B cell (primary cell): Measurements from ENCODE around the gene TIAM2. TPM values are rescaled to one million over a fixed set of nuclear protein-coding genes. Genes with fewer than 3 reads are reported as not detected.

ENCODE experiments used
- ATAC-seq: fragments of 200-7000 bp; cut with Tn5 transposase; one replicate; pipeline ENCODE4 v1.10.0; 2021; ENCODE audit warnings: low read depth, mild to moderate bottlenecking, moderate number of reproducible peaks, moderate library complexity
- CTCF ChIA-PET: fragments of 350-600 bp; sonication (Branson Sonifier 250); formaldehyde crosslinking; loops from one replicate; lab custom pipeline; 2021; ENCODE audit warnings: antibody characterized with exemption, inconsistent platforms; lab: Charles Lee
- POLR2A ChIA-PET: fragments of 350-600 bp; sonication (Branson Sonifier 250); formaldehyde crosslinking; loops from one replicate; lab custom pipeline; 2021; ENCODE audit warnings: antibody characterized with exemption; lab: Charles Lee
- DNase-seq: peaks from one replicate; pipeline ENCODE4 v3.0.0; 2013
- H2AFZ ChIP-seq: 2 replicates; pipeline ENCODE4 v1.6.1; 2012; ENCODE audit warnings: mild to moderate bottlenecking, low read depth, low read length; ENCODE audit not compliant: insufficient read depth, poor library complexity, severe bottlenecking
- H3K27ac ChIP-seq, 2 donors: 1 replicate in 1 of 2; 2 replicates in 1 of 2; pipeline ENCODE4 v1.5.1; 2012 to 2013; ENCODE audit warnings: low read length in 2 of 2, mild to moderate bottlenecking in 2 of 2, moderate library complexity in 1 of 2
- H3K27me3 ChIP-seq, 4 experiments: fragments of 200-600 bp in 1 of 4; sonication (generic) in 1 of 4; replicated peaks in 1 of 4; 1 replicate in 2 of 4; 2 replicates in 2 of 4; pipeline versions ENCODE4 v1.6.1 to v1.7.0; 2013 to 2016; ENCODE audit warnings: low read length in 3 of 4, mild to moderate bottlenecking in 2 of 4, mixed read lengths in 1 of 4, moderate library complexity in 1 of 4; ENCODE audit not compliant: insufficient read depth in 4 of 4, control insufficient read depth in 3 of 4; ENCODE audit errors: control extremely low read depth in 1 of 4
- H3K36me3 ChIP-seq, 2 experiments: replicated peaks in 1 of 2; 1 replicate in 1 of 2; 2 replicates in 1 of 2; pipeline versions ENCODE4 v1.6.1 to v1.7.1; 2013; ENCODE audit warnings: low read length in 1 of 2; ENCODE audit not compliant: insufficient read depth in 2 of 2, control insufficient read depth in 1 of 2; ENCODE audit errors: control extremely low read depth in 1 of 2, extremely low read depth in 1 of 2
- H3K4me1 ChIP-seq, 2 donors: fragments of 200-600 bp in 1 of 2; sonication (generic) in 1 of 2; 1 replicate in 1 of 2; 2 replicates in 1 of 2; pipeline versions ENCODE4 v1.5.1 to v1.6.1; 2013 to 2017; ENCODE audit warnings: low read length in 2 of 2; ENCODE audit not compliant: control insufficient read depth in 2 of 2, insufficient read depth in 2 of 2
- H3K4me2 ChIP-seq: replicated peaks from 2 replicates; pipeline ENCODE3; 2012; ENCODE audit warnings: mild to moderate bottlenecking, low read depth, low read length; ENCODE audit not compliant: poor library complexity, severe bottlenecking
- H3K4me3 ChIP-seq, 5 experiments: fragments of 200-600 bp in 1 of 5; sonication (generic) in 1 of 5; 1 replicate in 3 of 5; 2 replicates in 2 of 5; pipeline versions ENCODE4 v1.5.1 to v1.7.0; 2011 to 2016; ENCODE audit warnings: low read length in 4 of 5, mild to moderate bottlenecking in 4 of 5, low read depth in 2 of 5, control low read depth in 1 of 5, moderate library complexity in 1 of 5; ENCODE audit not compliant: insufficient read depth in 1 of 5; ENCODE audit errors: control extremely low read depth in 1 of 5, extremely low read depth in 1 of 5
- H3K79me2 ChIP-seq: fragments of 200-600 bp; sonication (generic); one replicate; pipeline ENCODE4 v1.6.0; 2016; ENCODE audit warnings: low read length; ENCODE audit not compliant: control insufficient read depth, insufficient read depth
- H3K9ac ChIP-seq: fragments of 200-600 bp; sonication (generic); 2 replicates; pipeline ENCODE4 v1.6.1; 2017; ENCODE audit warnings: mild to moderate bottlenecking, low read length, moderate library complexity
- H3K9me3 ChIP-seq, 3 donors: one replicate each; pipeline versions ENCODE4 v1.6.1 to v1.7.1; 2013; ENCODE audit warnings: low read length in 2 of 3; ENCODE audit not compliant: control insufficient read depth in 2 of 3, insufficient read depth in 1 of 3; ENCODE audit errors: control extremely low read depth in 1 of 3
- H4K20me1 ChIP-seq: 2 replicates; pipeline ENCODE4 v1.6.0; 2012; ENCODE audit warnings: mild to moderate bottlenecking, low read length; ENCODE audit not compliant: insufficient read depth, control insufficient read depth, poor library complexity, severe bottlenecking
- H3K27ac Mint-ChIP-seq: one replicate; pipeline ENCODE4 v1.8.0; 2021; ENCODE audit warnings: mixed read lengths
- H3K27me3 Mint-ChIP-seq: one replicate; pipeline ENCODE4 v1.8.0; 2021; ENCODE audit warnings: mixed read lengths
- H3K4me1 Mint-ChIP-seq: one replicate; pipeline ENCODE4 v1.8.0; 2021; ENCODE audit warnings: mixed read lengths
- H3K4me3 Mint-ChIP-seq: one replicate; pipeline ENCODE4 v1.8.0; 2021; ENCODE audit warnings: mixed read lengths
- H3K9me3 Mint-ChIP-seq: one replicate; pipeline ENCODE4 v1.8.0; 2022; ENCODE audit warnings: mixed read lengths; ENCODE audit not compliant: insufficient read depth
- EZH2 ChIP-seq: IDR thresholded peaks from 2 replicates; pipeline ENCODE4 v1.6.1; 2012; ENCODE audit warnings: borderline replicate concordance, low read depth, mild to moderate bottlenecking, moderate library complexity, low read length; ENCODE audit not compliant: insufficient read depth, poor library complexity, severe bottlenecking
- WGBS: methylation state at CpG from one replicate; pipeline ENCODE4 v1.1.5; 2013; ENCODE audit warnings: missing lambda C conversion rate; ENCODE audit not compliant: insufficient coverage; 5-methylcytosine and 5-hydroxymethylcytosine counted together
- intact Hi-C: fragments of 100-400 bp; cut with micrococcal nuclease; formaldehyde crosslinking; loops from one replicate; pipeline ENCODE4 v1.10.0; 2022
- polyA plus RNA-seq: library from polyadenylated mRNA; depleted of rRNA; stranded (reverse); fragments of >200 nt; gene quantifications from 2 replicates; pipeline ENCODE4 v1.2.3, GENCODE V29; 2012
- total RNA-seq, 2 donors: library from RNA; stranded (reverse); fragments of 120-200 nt in 1 of 2; gene quantifications; 1 replicate in 1 of 2; 2 replicates in 1 of 2; pipeline versions ENCODE4 v1.2.3 to v1.2.4, GENCODE V29; 2013 to 2022
- TF ChIP-seq, protein P1 (sequence below): fragments of 200-600 bp; IDR thresholded peaks from one replicate; pipeline ENCODE4 v1.8.0; 2022; ENCODE audit warnings: antibody characterized with exemption, mild to moderate bottlenecking

The TIAM2 gene
- total and polyA plus RNA-seq, 2 donors (not counting 1 experiment from before 2014, with no cell fraction given) = 13.1 to 18.8 TPM

DNA sequence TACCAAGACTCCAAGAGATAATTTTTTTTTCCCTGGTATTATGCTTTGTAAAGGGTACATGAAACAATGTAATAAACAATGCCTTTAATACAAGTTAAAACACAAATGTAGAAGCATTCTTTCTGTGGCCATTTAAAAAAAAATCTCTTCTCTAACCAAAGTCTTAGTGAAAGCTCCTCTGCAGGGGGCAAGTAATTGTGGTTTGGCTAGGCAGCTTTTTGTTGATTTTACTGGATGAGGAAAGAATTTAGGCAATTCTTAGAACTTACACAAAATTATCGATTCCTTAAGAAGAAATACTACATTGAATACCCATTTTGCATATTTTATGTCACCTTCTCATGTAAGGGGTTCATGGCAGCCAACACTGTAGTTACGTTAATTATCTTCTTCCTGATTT, 306.8 kb downstream of the TIAM2 start:
- peaks cover 4% of the 10 kb centered on the region for H3K4me1 Mint-ChIP-seq
- H3K27ac Mint-ChIP-seq = no peak overlapping the region

DNA sequence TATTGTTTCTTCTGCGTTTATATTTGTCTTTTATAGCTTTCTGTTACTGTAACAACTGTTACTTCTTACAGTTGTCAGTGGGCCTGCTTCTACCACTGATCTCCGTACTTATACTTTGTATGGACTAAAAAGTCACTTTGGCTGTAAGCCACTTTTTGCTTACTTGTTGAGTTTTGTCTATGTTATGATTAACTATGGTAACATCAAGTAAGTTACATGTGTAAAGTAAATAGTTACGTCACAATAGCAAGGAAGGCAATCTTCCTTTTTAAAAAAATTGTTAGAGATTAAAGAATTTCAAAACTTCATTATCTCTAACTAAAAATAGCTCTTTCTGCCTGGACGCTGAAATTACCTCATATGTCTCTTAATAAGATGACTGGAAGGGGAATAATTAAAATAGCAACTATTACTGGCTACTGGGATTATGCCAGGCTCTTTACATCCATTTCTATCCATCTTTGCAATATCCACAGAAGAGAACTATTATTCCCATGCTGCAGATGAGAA, 308.3 kb downstream of the TIAM2 start:
- H3K4me1 Mint-ChIP-seq = peaks cover 5% of the 10 kb centered on the region
- no peak overlapping the region for H3K4me3 Mint-ChIP-seq
- no peak for DNase-seq
- H3K27ac Mint-ChIP-seq = no peak overlapping the region
- Histone ChIP-seq H4K20me1 (no peaks in the 10 kb centered on the region), H3K9ac (no peak overlapping the region), H3K4me3 (no peak overlapping the region), H3K4me2 (no peak overlapping the region), H3K79me2 (peaks cover 5% of the 10 kb centered on the region), H3K27ac (no peak overlapping the region), H3K9me3 (no peaks in the 10 kb centered on the region), H3K27me3 (no peaks in the 10 kb centered on the region), H2AFZ (no peak overlapping the region), H3K4me1 (no peaks in the 10 kb centered on the region), H3K36me3 (peaks cover 0 to 33% of the 10 kb centered on the region in 2 experiments)
- intact Hi-C loops = no loop called here
- no peaks in the 10 kb centered on the region for H3K27me3 Mint-ChIP-seq
- H3K9me3 Mint-ChIP-seq = no peaks in the 10 kb centered on the region
- TF ChIP-seq EZH2 = no peak
- TF ChIP-seq, protein P1, sequence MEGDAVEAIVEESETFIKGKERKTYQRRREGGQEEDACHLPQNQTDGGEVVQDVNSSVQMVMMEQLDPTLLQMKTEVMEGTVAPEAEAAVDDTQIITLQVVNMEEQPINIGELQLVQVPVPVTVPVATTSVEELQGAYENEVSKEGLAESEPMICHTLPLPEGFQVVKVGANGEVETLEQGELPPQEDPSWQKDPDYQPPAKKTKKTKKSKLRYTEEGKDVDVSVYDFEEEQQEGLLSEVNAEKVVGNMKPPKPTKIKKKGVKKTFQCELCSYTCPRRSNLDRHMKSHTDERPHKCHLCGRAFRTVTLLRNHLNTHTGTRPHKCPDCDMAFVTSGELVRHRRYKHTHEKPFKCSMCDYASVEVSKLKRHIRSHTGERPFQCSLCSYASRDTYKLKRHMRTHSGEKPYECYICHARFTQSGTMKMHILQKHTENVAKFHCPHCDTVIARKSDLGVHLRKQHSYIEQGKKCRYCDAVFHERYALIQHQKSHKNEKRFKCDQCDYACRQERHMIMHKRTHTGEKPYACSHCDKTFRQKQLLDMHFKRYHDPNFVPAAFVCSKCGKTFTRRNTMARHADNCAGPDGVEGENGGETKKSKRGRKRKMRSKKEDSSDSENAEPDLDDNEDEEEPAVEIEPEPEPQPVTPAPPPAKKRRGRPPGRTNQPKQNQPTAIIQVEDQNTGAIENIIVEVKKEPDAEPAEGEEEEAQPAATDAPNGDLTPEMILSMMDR = no peak
- ChIA-PET CTCF (no interaction called here), POLR2A (interaction anchor here (0.6 kb wide), 1 partner anchor 269 kb away, joined by 4 read pairs; no protein-coding TSS in a partner anchor)
- WGBS = no CpG with 5 or more reads among the region's 4 CpGs
- no peak for ATAC-seq

More for the DNA sequence above, 306.8 kb downstream of the TIAM2 start:
- Mint-ChIP-seq H3K4me3 (no peak overlapping the region), H3K27me3 (no peaks in the 10 kb centered on the region), H3K9me3 (no peaks in the 10 kb centered on the region)
- intact Hi-C loops = no loop called here
- ChIA-PET CTCF (no interaction called here), POLR2A (no interaction called here)
- TF ChIP-seq, protein P1 = no peak
- no peak for TF ChIP-seq EZH2
- H3K4me3 ChIP-seq = no peak overlapping the region
- H3K27ac ChIP-seq = no peak overlapping the region
- no peaks in the 10 kb centered on the region for H3K79me2 ChIP-seq
- H3K27me3 ChIP-seq = no peaks in the 10 kb centered on the region
- DNase-seq = no peak
- peaks cover 0 to 37% of the 10 kb centered on the region in 2 experiments for H3K36me3 ChIP-seq
- no peak for ATAC-seq
- no peak overlapping the region for H3K9ac ChIP-seq
- no CpG with 5 or more reads among the region's 2 CpGs for WGBS
- H4K20me1 ChIP-seq = no peaks in the 10 kb centered on the region
- no peak overlapping the region for H2AFZ ChIP-seq
- no peak overlapping the region for H3K4me2 ChIP-seq
- H3K9me3 ChIP-seq = no peaks in the 10 kb centered on the region
- H3K4me1 ChIP-seq = no peaks in the 10 kb centered on the region
